Uterus (tissue), 2 donors: Measurements from ENCODE around the gene BMP10.

Experiments
- CTCF ChIP-seq, 4 experiments: fragments of 200-600 bp in 2 of 4; fragments of 450-650 bp in 2 of 4; sonication (generic) in 2 of 4; IDR thresholded peaks; one replicate each; pipeline ENCODE4 v1.5.1; 2016 to 2019; ENCODE audit warnings: antibody characterized with exemption in 4 of 4, mild to moderate bottlenecking in 2 of 4, moderate library complexity in 1 of 4
- POLR2A ChIP-seq, 2 donors: fragments of 450-650 bp; IDR thresholded peaks; one replicate each; pipeline ENCODE4 v1.6.1; 2016; ENCODE audit warnings: antibody characterized with exemption in 2 of 2, mild to moderate bottlenecking in 1 of 2, moderate library complexity in 1 of 2

GRCh38 chr2:68920481-68921170 lies 49.4 kb upstream of the BMP10 start:
- TF ChIP-seq CTCF (IDR thresholded peaks at IDR 0.05) (no peak), POLR2A (IDR thresholded peaks at IDR 0.05) (no peak)
